Measurements from ENCODE around the gene HDDC2.

The HDDC2 gene

GRCh38 chr6:125254321-125254720 is 47.4 kb downstream of the HDDC2 start:
- H3K4me3 ChIP-seq (ENCODE audit: low read depth, low read length) = no peak overlapping the region
- no peak for TF ChIP-seq CTCF (IDR thresholded peaks at IDR 0.05; ENCODE audit: borderline replicate concordance, insufficient read depth, low read depth, low read length)

- H3K4me3 ChIP-seq (ENCODE audit: low read depth, low read length) = no peak overlapping the region
- no peak for TF ChIP-seq CTCF (IDR thresholded peaks at IDR 0.05; ENCODE audit: borderline replicate concordance, insufficient read depth, low read depth, low read length)
Measured at GRCh38 chr6:125253881-125254280, 47.9 kb downstream of the HDDC2 start.

- no peak overlapping the region for H3K4me3 ChIP-seq (ENCODE audit: low read depth, low read length)
- TF ChIP-seq CTCF (IDR thresholded peaks at IDR 0.05; ENCODE audit: borderline replicate concordance, insufficient read depth, low read depth, low read length) = no peak
Measured at GRCh38 chr6:125252891-125253290, 48.9 kb downstream of the HDDC2 start.

- no peak for TF ChIP-seq CTCF (IDR thresholded peaks at IDR 0.05; ENCODE audit: borderline replicate concordance, insufficient read depth, low read depth, low read length)
- H3K4me3 ChIP-seq (ENCODE audit: low read depth, low read length) = no peak overlapping the region
Measured at GRCh38 chr6:125251516-125252220, 50.1 kb downstream of the HDDC2 start.

GRCh38 chr6:125250511-125250910 is 51.3 kb downstream of the HDDC2 start:
- no peak for TF ChIP-seq CTCF (IDR thresholded peaks at IDR 0.05; ENCODE audit: borderline replicate concordance, insufficient read depth, low read depth, low read length)
- H3K4me3 ChIP-seq (ENCODE audit: low read depth, low read length) = no peak overlapping the region

GRCh38 chr6:125248136-125248535 is 53.6 kb downstream of the HDDC2 start:
- H3K4me3 ChIP-seq (ENCODE audit: low read depth, low read length) = no peak overlapping the region
- TF ChIP-seq CTCF (IDR thresholded peaks at IDR 0.05; ENCODE audit: borderline replicate concordance, insufficient read depth, low read depth, low read length) = no peak

- TF ChIP-seq CTCF (IDR thresholded peaks at IDR 0.05; ENCODE audit: borderline replicate concordance, insufficient read depth, low read depth, low read length) = no peak
- H3K4me3 ChIP-seq (ENCODE audit: low read depth, low read length) = no peak overlapping the region
Measured at GRCh38 chr6:125246566-125246965, 55.2 kb downstream of the HDDC2 start.

Data from GM12875 (cell line).